ENCODE data around the gene ANXA5. TPM values are rescaled to one million over a fixed set of nuclear protein-coding genes. Genes with fewer than 3 reads are reported as not detected.

ANXA5 gene
- total and polyA plus RNA-seq, 4 donors, result 71.0 to 131 (median 87.0) TPM

DNA sequence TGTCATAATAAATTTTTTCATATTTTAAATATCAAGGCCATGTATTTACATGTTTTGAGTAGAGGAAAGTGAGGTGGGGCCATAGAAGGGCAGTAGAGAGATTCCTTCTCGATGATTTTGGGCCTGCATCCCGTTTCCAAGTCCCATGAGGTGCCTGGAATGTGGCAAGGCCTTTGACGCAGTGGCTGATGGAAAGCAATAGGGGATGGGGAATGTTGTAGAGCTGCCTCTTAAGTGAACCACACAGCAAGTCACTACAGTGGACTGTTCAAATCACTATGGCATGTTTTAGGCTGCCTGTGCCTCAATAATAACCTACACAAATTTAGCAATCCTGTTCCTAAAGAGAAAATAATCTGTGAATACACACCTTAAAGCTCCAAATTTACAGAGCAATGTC is 48.3 kb downstream of the ANXA5 start:
- Histone ChIP-seq H3K4me3 (ENCODE audit: low read depth in 1 of 3, low read length in 3 of 3) (no peak overlapping the region), H3K9ac (ENCODE audit: low read depth in 1 of 2, low read length in 2 of 2) (no peak overlapping the region), H3K27me3 (ENCODE audit: control insufficient read depth in 4 of 4, insufficient read depth in 4 of 4, low read length in 3 of 4) (no peaks in the 10 kb centered on the region), H3K9me3 (ENCODE audit: control insufficient read depth in 4 of 4, low read length in 3 of 4) (no peaks in the 10 kb centered on the region), H3K4me1 (ENCODE audit: control insufficient read depth in 4 of 4, insufficient read depth in 4 of 4, low read length in 3 of 4) (no peaks in the 10 kb centered on the region), H3K36me3 (ENCODE audit: control insufficient read depth in 4 of 4, insufficient read depth in 3 of 4, low read depth in 1 of 4, low read length in 3 of 4) (no peaks in the 10 kb centered on the region), H3K27ac (ENCODE audit: low read depth in 1 of 2, low read length in 2 of 2) (no peak overlapping the region)
- TF ChIP-seq, protein P1, sequence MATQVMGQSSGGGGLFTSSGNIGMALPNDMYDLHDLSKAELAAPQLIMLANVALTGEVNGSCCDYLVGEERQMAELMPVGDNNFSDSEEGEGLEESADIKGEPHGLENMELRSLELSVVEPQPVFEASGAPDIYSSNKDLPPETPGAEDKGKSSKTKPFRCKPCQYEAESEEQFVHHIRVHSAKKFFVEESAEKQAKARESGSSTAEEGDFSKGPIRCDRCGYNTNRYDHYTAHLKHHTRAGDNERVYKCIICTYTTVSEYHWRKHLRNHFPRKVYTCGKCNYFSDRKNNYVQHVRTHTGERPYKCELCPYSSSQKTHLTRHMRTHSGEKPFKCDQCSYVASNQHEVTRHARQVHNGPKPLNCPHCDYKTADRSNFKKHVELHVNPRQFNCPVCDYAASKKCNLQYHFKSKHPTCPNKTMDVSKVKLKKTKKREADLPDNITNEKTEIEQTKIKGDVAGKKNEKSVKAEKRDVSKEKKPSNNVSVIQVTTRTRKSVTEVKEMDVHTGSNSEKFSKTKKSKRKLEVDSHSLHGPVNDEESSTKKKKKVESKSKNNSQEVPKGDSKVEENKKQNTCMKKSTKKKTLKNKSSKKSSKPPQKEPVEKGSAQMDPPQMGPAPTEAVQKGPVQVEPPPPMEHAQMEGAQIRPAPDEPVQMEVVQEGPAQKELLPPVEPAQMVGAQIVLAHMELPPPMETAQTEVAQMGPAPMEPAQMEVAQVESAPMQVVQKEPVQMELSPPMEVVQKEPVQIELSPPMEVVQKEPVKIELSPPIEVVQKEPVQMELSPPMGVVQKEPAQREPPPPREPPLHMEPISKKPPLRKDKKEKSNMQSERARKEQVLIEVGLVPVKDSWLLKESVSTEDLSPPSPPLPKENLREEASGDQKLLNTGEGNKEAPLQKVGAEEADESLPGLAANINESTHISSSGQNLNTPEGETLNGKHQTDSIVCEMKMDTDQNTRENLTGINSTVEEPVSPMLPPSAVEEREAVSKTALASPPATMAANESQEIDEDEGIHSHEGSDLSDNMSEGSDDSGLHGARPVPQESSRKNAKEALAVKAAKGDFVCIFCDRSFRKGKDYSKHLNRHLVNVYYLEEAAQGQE (IDR thresholded peaks at IDR 0.05), result no peak
- TF ChIP-seq TAF1 (conservative IDR thresholded peaks at IDR 0.05) (no peak), FOXA1 (IDR thresholded peaks at IDR 0.05) (no peak), HNF4G (IDR thresholded peaks at IDR 0.05) (no peak), NR2F2 (IDR thresholded peaks at IDR 0.05) (no peak), JUND (IDR thresholded peaks at IDR 0.05) (no peak), GABPA (IDR thresholded peaks at IDR 0.05 in 1 of 2, conservative IDR thresholded peaks at IDR 0.05 in 1 of 2) (no peak)
- DNase-seq (ENCODE audit: low spot score), result no peak
- 45% methylated on average over 3 of the region's 3 CpGs for WGBS

GRCh38 chr4:121642876-121643585 is 53.7 kb downstream of the ANXA5 start:
- H3K4me3 ChIP-seq (ENCODE audit: low read depth in 1 of 3, low read length in 3 of 3), result no peak overlapping the region
- H3K27ac ChIP-seq (ENCODE audit: low read depth in 1 of 2, low read length in 2 of 2), result no peak overlapping the region
- 86% methylated on average over 8 of the region's 8 CpGs for WGBS
- no peak overlapping the region for H3K9ac ChIP-seq (ENCODE audit: low read depth in 1 of 2, low read length in 2 of 2)
- no peaks in the 10 kb centered on the region for H3K4me1 ChIP-seq (ENCODE audit: control insufficient read depth in 4 of 4, insufficient read depth in 4 of 4, low read length in 3 of 4)
- no peaks in the 10 kb centered on the region for H3K36me3 ChIP-seq (ENCODE audit: control insufficient read depth in 4 of 4, insufficient read depth in 3 of 4, low read depth in 1 of 4, low read length in 3 of 4)
- TF ChIP-seq HNF4A (conservative IDR thresholded peaks at IDR 0.05), result peak in 1 of 2 donors; percentile 27
- TF ChIP-seq, protein P2, sequence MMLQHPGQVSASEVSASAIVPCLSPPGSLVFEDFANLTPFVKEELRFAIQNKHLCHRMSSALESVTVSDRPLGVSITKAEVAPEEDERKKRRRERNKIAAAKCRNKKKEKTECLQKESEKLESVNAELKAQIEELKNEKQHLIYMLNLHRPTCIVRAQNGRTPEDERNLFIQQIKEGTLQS (IDR thresholded peaks at IDR 0.05), result no peak
- H3K27me3 ChIP-seq (ENCODE audit: control insufficient read depth in 4 of 4, insufficient read depth in 4 of 4, low read length in 3 of 4), result no peaks in the 10 kb centered on the region
- DNase-seq (ENCODE audit: low spot score), result no peak
- H3K9me3 ChIP-seq (ENCODE audit: control insufficient read depth in 4 of 4, low read length in 3 of 4), result no peaks in the 10 kb centered on the region

GRCh38 chr4:121642292-121642691 is 54.5 kb downstream of the ANXA5 start:
- H3K27ac ChIP-seq (ENCODE audit: low read depth in 1 of 2, low read length in 2 of 2), result no peak overlapping the region
- no peak for TF ChIP-seq JUND (IDR thresholded peaks at IDR 0.05)
- no peak for TF ChIP-seq SP1 (IDR thresholded peaks at IDR 0.05)
- no peak for TF ChIP-seq HNF4G (IDR thresholded peaks at IDR 0.05)
- TF ChIP-seq RXRA (IDR thresholded peaks at IDR 0.05), result no peak
- TF ChIP-seq FOXA1 (IDR thresholded peaks at IDR 0.05), result no peak
- TF ChIP-seq, protein P3, sequence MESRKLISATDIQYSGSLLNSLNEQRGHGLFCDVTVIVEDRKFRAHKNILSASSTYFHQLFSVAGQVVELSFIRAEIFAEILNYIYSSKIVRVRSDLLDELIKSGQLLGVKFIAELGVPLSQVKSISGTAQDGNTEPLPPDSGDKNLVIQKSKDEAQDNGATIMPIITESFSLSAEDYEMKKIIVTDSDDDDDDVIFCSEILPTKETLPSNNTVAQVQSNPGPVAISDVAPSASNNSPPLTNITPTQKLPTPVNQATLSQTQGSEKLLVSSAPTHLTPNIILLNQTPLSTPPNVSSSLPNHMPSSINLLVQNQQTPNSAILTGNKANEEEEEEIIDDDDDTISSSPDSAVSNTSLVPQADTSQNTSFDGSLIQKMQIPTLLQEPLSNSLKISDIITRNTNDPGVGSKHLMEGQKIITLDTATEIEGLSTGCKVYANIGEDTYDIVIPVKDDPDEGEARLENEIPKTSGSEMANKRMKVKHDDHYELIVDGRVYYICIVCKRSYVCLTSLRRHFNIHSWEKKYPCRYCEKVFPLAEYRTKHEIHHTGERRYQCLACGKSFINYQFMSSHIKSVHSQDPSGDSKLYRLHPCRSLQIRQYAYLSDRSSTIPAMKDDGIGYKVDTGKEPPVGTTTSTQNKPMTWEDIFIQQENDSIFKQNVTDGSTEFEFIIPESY (IDR thresholded peaks at IDR 0.05), result no peak
- DNase-seq (ENCODE audit: low spot score), result no peak
- H3K9me3 ChIP-seq (ENCODE audit: control insufficient read depth in 4 of 4, low read length in 3 of 4), result no peaks in the 10 kb centered on the region
- H3K9ac ChIP-seq (ENCODE audit: low read depth in 1 of 2, low read length in 2 of 2), result no peak overlapping the region
- H3K36me3 ChIP-seq (ENCODE audit: control insufficient read depth in 4 of 4, insufficient read depth in 3 of 4, low read depth in 1 of 4, low read length in 3 of 4), result no peaks in the 10 kb centered on the region
- no peaks in the 10 kb centered on the region for H3K27me3 ChIP-seq (ENCODE audit: control insufficient read depth in 4 of 4, insufficient read depth in 4 of 4, low read length in 3 of 4)
- H3K4me3 ChIP-seq (ENCODE audit: low read depth in 1 of 3, low read length in 3 of 3), result no peak overlapping the region
- no peaks in the 10 kb centered on the region for H3K4me1 ChIP-seq (ENCODE audit: control insufficient read depth in 4 of 4, insufficient read depth in 4 of 4, low read length in 3 of 4)
- 92% methylated on average over 2 of the region's 2 CpGs for WGBS
